ENCODE results near the gene CEMIP2.

DNA sequence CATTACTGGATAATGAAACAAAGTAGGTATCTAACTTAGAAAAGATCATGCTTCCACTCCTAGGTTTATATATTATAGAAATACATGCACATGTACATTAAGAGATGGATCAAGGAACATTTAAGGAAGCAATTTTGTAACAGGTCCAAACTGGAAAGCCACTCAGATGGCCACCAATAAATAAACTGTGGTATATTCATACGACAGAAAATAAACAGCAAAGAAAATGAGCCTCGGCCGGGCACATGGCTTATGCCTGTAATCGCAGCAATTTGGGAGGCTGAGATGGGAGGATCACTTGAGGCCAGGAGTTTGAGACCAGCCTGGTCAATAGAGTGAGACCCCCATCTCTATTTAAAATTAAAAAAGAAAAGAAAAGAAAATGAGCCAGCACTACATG lies 25.6 kb downstream of the CEMIP2 start:
- TF ChIP-seq, protein P1, sequence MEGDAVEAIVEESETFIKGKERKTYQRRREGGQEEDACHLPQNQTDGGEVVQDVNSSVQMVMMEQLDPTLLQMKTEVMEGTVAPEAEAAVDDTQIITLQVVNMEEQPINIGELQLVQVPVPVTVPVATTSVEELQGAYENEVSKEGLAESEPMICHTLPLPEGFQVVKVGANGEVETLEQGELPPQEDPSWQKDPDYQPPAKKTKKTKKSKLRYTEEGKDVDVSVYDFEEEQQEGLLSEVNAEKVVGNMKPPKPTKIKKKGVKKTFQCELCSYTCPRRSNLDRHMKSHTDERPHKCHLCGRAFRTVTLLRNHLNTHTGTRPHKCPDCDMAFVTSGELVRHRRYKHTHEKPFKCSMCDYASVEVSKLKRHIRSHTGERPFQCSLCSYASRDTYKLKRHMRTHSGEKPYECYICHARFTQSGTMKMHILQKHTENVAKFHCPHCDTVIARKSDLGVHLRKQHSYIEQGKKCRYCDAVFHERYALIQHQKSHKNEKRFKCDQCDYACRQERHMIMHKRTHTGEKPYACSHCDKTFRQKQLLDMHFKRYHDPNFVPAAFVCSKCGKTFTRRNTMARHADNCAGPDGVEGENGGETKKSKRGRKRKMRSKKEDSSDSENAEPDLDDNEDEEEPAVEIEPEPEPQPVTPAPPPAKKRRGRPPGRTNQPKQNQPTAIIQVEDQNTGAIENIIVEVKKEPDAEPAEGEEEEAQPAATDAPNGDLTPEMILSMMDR (conservative IDR thresholded peaks at IDR 0.05 in 1 of 2, IDR thresholded peaks at IDR 0.05 in 1 of 2; ENCODE audit: low read depth in 1 of 2, low read length in 2 of 2): no peak
- TF ChIP-seq EZH2 (IDR thresholded peaks at IDR 0.05; ENCODE audit: low read length, missing control alignments): no peak

All from fibroblast of lung (primary cell).